HG03378 (cell line): ENCODE data around the gene TCP1.
"Not testable (repeated sequence)": the region's sequence is repeated elsewhere in the genome, so short reads cannot be mapped to it uniquely, and the experiment has no call there.

Experiments used
- ATAC-seq: cut with Tn5 transposase; IDR thresholded peaks from one replicate; pipeline ENCODE4 v1.9.1; 2021; ENCODE audit warnings: mild to moderate bottlenecking, moderate library complexity; ENCODE audit not compliant: unreplicated experiment

TCP1 gene

GRCh38 chr6:159789377-159790148 is at the start of gene TCP1:
TSS of gene TCP1 (minus strand) at chr6:159789602. CDS start at chr6:159789468, 134 bp downstream.
- peak; percentile 68 for ATAC-seq

- ATAC-seq, result no peak
Observed at GRCh38 chr6:159838020-159838744, 48.8 kb upstream of the TCP1 start.

GRCh38 chr6:159837511-159837910 is 48.1 kb upstream of the TCP1 start:
- no peak for ATAC-seq

- ATAC-seq, result no peak
Observed at GRCh38 chr6:159836718-159837490, 47.5 kb upstream of the TCP1 start.

GRCh38 chr6:159833997-159834603 is 44.7 kb upstream of the TCP1 start:
- ATAC-seq, result no peak

GRCh38 chr6:159833556-159833955 is 44.2 kb upstream of the TCP1 start:
- no peak for ATAC-seq

GRCh38 chr6:159832946-159833345 is 43.5 kb upstream of the TCP1 start:
- ATAC-seq, result no peak

- ATAC-seq, result no peak
Observed at GRCh38 chr6:159831373-159831679, 41.9 kb upstream of the TCP1 start.

GRCh38 chr6:159830501-159831372 is 41.3 kb upstream of the TCP1 start:
- ATAC-seq, result no peak

GRCh38 chr6:159829526-159829925 is 40.1 kb upstream of the TCP1 start:
- peak; percentile 82 for ATAC-seq

- ATAC-seq, result no peak
Observed at GRCh38 chr6:159828074-159828473, 38.7 kb upstream of the TCP1 start.

- ATAC-seq, result no peak
Observed at GRCh38 chr6:159826968-159827647, 37.7 kb upstream of the TCP1 start.

- ATAC-seq, result no peak
Observed at GRCh38 chr6:159826004-159826403, 36.6 kb upstream of the TCP1 start.

- not testable (repeated sequence) for ATAC-seq
Observed at GRCh38 chr6:159824690-159825089, 35.3 kb upstream of the TCP1 start.

GRCh38 chr6:159823953-159824352 is 34.6 kb upstream of the TCP1 start:
- no peak for ATAC-seq

- no peak for ATAC-seq
Observed at GRCh38 chr6:159821726-159822125, 32.3 kb upstream of the TCP1 start.

GRCh38 chr6:159821122-159821521 is 31.7 kb upstream of the TCP1 start:
- no peak for ATAC-seq

GRCh38 chr6:159819932-159820640 is 30.7 kb upstream of the TCP1 start:
- ATAC-seq, result no peak

GRCh38 chr6:159819098-159819497 is 29.7 kb upstream of the TCP1 start:
- ATAC-seq, result no peak
